Activated CD8-positive, alpha-beta T cell treated with anti-CD3 and anti-CD28 coated beads for 36 hours (primary cell): ENCODE data around the gene CRYBA2. TPM values are rescaled to one million over a fixed set of nuclear protein-coding genes. Genes with fewer than 3 reads are reported as not detected.

Source experiments
- ATAC-seq: fragments of 200-7000 bp; cut with Tn5 transposase; one replicate; pipeline ENCODE4 v1.10.0; 2021; ENCODE audit warnings: mild to moderate bottlenecking, moderate library complexity
- CTCF ChIA-PET: fragments of 350-600 bp; sonication (Branson Sonifier 250); formaldehyde crosslinking; loops from one replicate; lab custom pipeline; 2021; ENCODE audit warnings: antibody characterized with exemption; lab: Charles Lee
- POLR2A ChIA-PET: fragments of 350-600 bp; sonication (Branson Sonifier 250); formaldehyde crosslinking; loops from one replicate; lab custom pipeline; 2021; ENCODE audit warnings: antibody characterized with exemption; lab: Charles Lee
- DNase-seq: peaks from one replicate; pipeline ENCODE4 v3.0.0-alpha.2; 2020
- H3K27ac Mint-ChIP-seq: one replicate; pipeline ENCODE4 v1.8.0; 2021; ENCODE audit warnings: mild to moderate bottlenecking, mixed read lengths
- H3K27me3 Mint-ChIP-seq: one replicate; pipeline ENCODE4 v1.8.0; 2021; ENCODE audit warnings: mixed read lengths
- H3K36me3 Mint-ChIP-seq: one replicate; pipeline ENCODE4 v1.8.0; 2021; ENCODE audit warnings: low read depth, mixed read lengths
- H3K4me1 Mint-ChIP-seq: one replicate; pipeline ENCODE4 v1.8.0; 2021; ENCODE audit warnings: low read depth, mixed read lengths
- H3K4me3 Mint-ChIP-seq: one replicate; pipeline ENCODE4 v1.8.0; 2021; ENCODE audit warnings: mild to moderate bottlenecking, moderate library complexity, mixed read lengths
- H3K9me3 Mint-ChIP-seq: one replicate; pipeline ENCODE4 v1.8.0; 2021; ENCODE audit warnings: mixed read lengths
- CTCF ChIP-seq: fragments of 200-600 bp; IDR thresholded peaks from one replicate; pipeline ENCODE4 v1.8.0; 2022; ENCODE audit warnings: antibody characterized with exemption, mild to moderate bottlenecking
- intact Hi-C: fragments of 100-400 bp; cut with micrococcal nuclease; formaldehyde crosslinking; loops from one replicate; pipeline ENCODE4 v1.10.0; 2022
- total RNA-seq, 2 experiments: library from RNA; stranded (reverse); gene quantifications; one replicate each; pipeline ENCODE4 v1.2.3, GENCODE V29; 2021

CRYBA2 gene
- total RNA-seq, 2 experiments from 2014 or later, result not detected

- no peaks in the 10 kb centered on the region for H3K4me1 Mint-ChIP-seq
- no peak for TF ChIP-seq CTCF
These were observed 24.1 kb upstream of the CRYBA2 start for GRCh38 chr2:219017201-219017931.

GRCh38 chr2:219016721-219017120 lies 23.5 kb upstream of the CRYBA2 start:
- DNase-seq, result no peak
- no peaks in the 10 kb centered on the region for H3K4me1 Mint-ChIP-seq
- no peak overlapping the region for H3K4me3 Mint-ChIP-seq
- intact Hi-C loops, result no loop called here
- peaks cover 3% of the 10 kb centered on the region for H3K27me3 Mint-ChIP-seq
- ChIA-PET CTCF (interaction anchor here (1.0 to 2.9 kb wide), 4 partner anchors 12 to 42 kb away, joined by 3 to 10 read pairs (median 4); no protein-coding TSS in a partner anchor), POLR2A (no interaction called here)
- no peak overlapping the region for H3K27ac Mint-ChIP-seq
- no peak for ATAC-seq
- no peaks in the 10 kb centered on the region for H3K36me3 Mint-ChIP-seq
- no peak for TF ChIP-seq CTCF
- H3K9me3 Mint-ChIP-seq, result no peaks in the 10 kb centered on the region

More at GRCh38 chr2:219017201-219017931, 24.1 kb upstream of the CRYBA2 start:
- ChIA-PET CTCF (interaction anchor here (1.0 to 2.9 kb wide), 5 partner anchors 11 to 41 kb away, joined by 3 to 10 read pairs (median 3); no protein-coding TSS in a partner anchor), POLR2A (interaction anchor here (0.8 kb wide), 1 partner anchor 9 kb away, joined by 3 read pairs; no protein-coding TSS in a partner anchor)
- H3K27me3 Mint-ChIP-seq, result peaks cover 3% of the 10 kb centered on the region
- H3K4me3 Mint-ChIP-seq, result no peak overlapping the region
- no peak overlapping the region for H3K27ac Mint-ChIP-seq
- DNase-seq (no peak), ATAC-seq (no peak)
- no peaks in the 10 kb centered on the region for H3K9me3 Mint-ChIP-seq
- intact Hi-C loops, result no loop called here
- H3K36me3 Mint-ChIP-seq, result no peaks in the 10 kb centered on the region

GRCh38 chr2:219010873-219011272 lies 17.7 kb upstream of the CRYBA2 start:
- intact Hi-C loops, result no loop called here
- ChIA-PET POLR2A (no interaction called here), CTCF (interaction anchor here (0.7 to 4.4 kb wide), 14 partner anchors 11 to 284 kb away, joined by 3 to 17 read pairs (median 6); partner anchors contain the start of gene SLC23A3)
- ATAC-seq, result no peak
- Mint-ChIP-seq H3K9me3 (no peaks in the 10 kb centered on the region), H3K4me3 (no peak overlapping the region), H3K4me1 (no peaks in the 10 kb centered on the region), H3K36me3 (no peaks in the 10 kb centered on the region), H3K27me3 (peaks cover 14% of the 10 kb centered on the region), H3K27ac (no peak overlapping the region)
- no peak for TF ChIP-seq CTCF
- no peak for DNase-seq

GRCh38 chr2:219010162-219010756 lies 17.0 kb upstream of the CRYBA2 start:
- H3K27me3 Mint-ChIP-seq, result peaks cover 18% of the 10 kb centered on the region
- no peaks in the 10 kb centered on the region for H3K4me1 Mint-ChIP-seq
- no peak overlapping the region for H3K27ac Mint-ChIP-seq
- intact Hi-C loops, result no loop called here
- H3K9me3 Mint-ChIP-seq, result no peaks in the 10 kb centered on the region
- CTCF ChIA-PET, result interaction anchor here (0.6 to 4.4 kb wide), 19 partner anchors 10 to 285 kb away, joined by 3 to 20 read pairs (median 5); partner anchors contain the start of gene SLC23A3
- TF ChIP-seq CTCF, result peak; percentile 46
- ATAC-seq (peak; percentile 80), DNase-seq (peak; percentile 58)
- H3K4me3 Mint-ChIP-seq, result no peak overlapping the region
- H3K36me3 Mint-ChIP-seq, result no peaks in the 10 kb centered on the region
- POLR2A ChIA-PET, result no interaction called here

- ATAC-seq, result no peak
- Mint-ChIP-seq H3K27me3 (peaks cover 26% of the 10 kb centered on the region), H3K36me3 (no peaks in the 10 kb centered on the region), H3K27ac (no peak overlapping the region), H3K4me3 (no peak overlapping the region), H3K9me3 (no peaks in the 10 kb centered on the region), H3K4me1 (no peaks in the 10 kb centered on the region)
- POLR2A ChIA-PET, result no interaction called here
- TF ChIP-seq CTCF, result no peak
- DNase-seq, result no peak
- intact Hi-C loops, result no loop called here
- CTCF ChIA-PET, result interaction anchor here (1.5 to 3.7 kb wide), 6 partner anchors 11 to 286 kb away, joined by 5 to 20 read pairs (median 8); no protein-coding TSS in a partner anchor
These were observed 16.1 kb upstream of the CRYBA2 start for GRCh38 chr2:219009294-219009693.
